DMS153 (cell line): ENCODE data around the gene IFNG-AS1.

Experiments
- DNase-seq: peaks from one replicate; lab custom pipeline; 2025; lab: John Stamatoyannopoulos, UW

The IFNG-AS1 gene

GRCh38 chr12:67994046-67994445 lies 4.8 kb downstream of the IFNG-AS1 start:
- DNase-seq, result no peak

GRCh38 chr12:67996347-67996746 lies 7.1 kb downstream of the IFNG-AS1 start:
- DNase-seq, result no peak

GRCh38 chr12:67998379-67998778 lies 9.1 kb downstream of the IFNG-AS1 start:
- DNase-seq, result no peak

- no peak for DNase-seq
Measured at GRCh38 chr12:67999244-67999643, 10.0 kb downstream of the IFNG-AS1 start.

- no peak for DNase-seq
Measured at GRCh38 chr12:68001486-68002466, 12.5 kb downstream of the IFNG-AS1 start.

- no peak for DNase-seq
Measured at GRCh38 chr12:68003777-68004176, 14.5 kb downstream of the IFNG-AS1 start.

- DNase-seq, result no peak
Measured at GRCh38 chr12:68007033-68007432, 17.8 kb downstream of the IFNG-AS1 start.

GRCh38 chr12:68007466-68007865 lies 18.2 kb downstream of the IFNG-AS1 start:
- no peak for DNase-seq

GRCh38 chr12:68011206-68011881 lies 22.1 kb downstream of the IFNG-AS1 start:
- DNase-seq, result no peak

GRCh38 chr12:68011882-68012207 lies 22.6 kb downstream of the IFNG-AS1 start:
- no peak for DNase-seq

- DNase-seq, result peak; percentile 83
Measured at GRCh38 chr12:68012712-68013111, 23.5 kb downstream of the IFNG-AS1 start.

- DNase-seq, result no peak
Measured at GRCh38 chr12:68013181-68013580, 23.9 kb downstream of the IFNG-AS1 start.

- DNase-seq, result no peak
Measured at GRCh38 chr12:68016136-68016535, 26.9 kb downstream of the IFNG-AS1 start.

GRCh38 chr12:68018315-68018714 lies 29.1 kb downstream of the IFNG-AS1 start:
- DNase-seq, result no peak

- no peak for DNase-seq
Measured at GRCh38 chr12:68020049-68020448, 30.8 kb downstream of the IFNG-AS1 start.

- no peak for DNase-seq
Measured at GRCh38 chr12:68020699-68021098, 31.5 kb downstream of the IFNG-AS1 start.

- no peak for DNase-seq
Measured at GRCh38 chr12:68028647-68029046, 39.4 kb downstream of the IFNG-AS1 start.

- no peak for DNase-seq
Measured at GRCh38 chr12:68030248-68030647, 41.0 kb downstream of the IFNG-AS1 start.

GRCh38 chr12:68031174-68031573 lies 41.9 kb downstream of the IFNG-AS1 start:
- DNase-seq, result no peak

GRCh38 chr12:68031881-68032739 lies 42.9 kb downstream of the IFNG-AS1 start:
- no peak for DNase-seq

- DNase-seq, result no peak
Measured at GRCh38 chr12:68034567-68034966, 45.3 kb downstream of the IFNG-AS1 start.

- no peak for DNase-seq
Measured at GRCh38 chr12:68036642-68037041, 47.4 kb downstream of the IFNG-AS1 start.
